HepG2 (cell line): ENCODE data around the gene RFFL. TPM values are rescaled to one million over a fixed set of nuclear protein-coding genes. Genes with fewer than 3 reads are reported as not detected.
A peak's percentile ranks its signal among the peaks of the same experiment; 100 is the strongest.

Experiments used
- BCL3 ChIP-seq: sonication (generic); formaldehyde crosslinking; IDR thresholded peaks from 2 replicates; pipeline ENCODE4 v1.5.1; 2020; ENCODE audit warnings: mild to moderate bottlenecking, missing genetic modification reagents, moderate library complexity
- GPN1 ChIP-seq: sonication (generic); formaldehyde crosslinking; IDR thresholded peaks from 2 replicates; pipeline ENCODE4 v1.5.1; 2020; ENCODE audit warnings: missing genetic modification reagents, borderline replicate concordance
- IRX3 ChIP-seq: sonication (generic); formaldehyde crosslinking; IDR thresholded peaks from 2 replicates; pipeline ENCODE4 v1.8.1; 2023; ENCODE audit warnings: mild to moderate bottlenecking, low read depth, missing genetic modification reagents, borderline replicate concordance
- JUNB ChIP-seq: sonication (generic); formaldehyde crosslinking; IDR thresholded peaks from 2 replicates; pipeline ENCODE4 v1.8.0; 2022; ENCODE audit warnings: missing genetic modification reagents, mild to moderate bottlenecking, borderline replicate concordance
- MEF2D ChIP-seq: sonication (generic); formaldehyde crosslinking; IDR thresholded peaks from 2 replicates; pipeline ENCODE4 v1.5.1; 2020; ENCODE audit warnings: mild to moderate bottlenecking, missing genetic modification reagents
- MIXL1 ChIP-seq: IDR thresholded peaks from 2 replicates; pipeline ENCODE4 v1.6.1; 2016
- MTF2 ChIP-seq: sonication (generic); formaldehyde crosslinking; IDR thresholded peaks from 2 replicates; pipeline ENCODE4 v1.5.0; 2020; ENCODE audit warnings: missing genetic modification reagents, borderline replicate concordance
- RBM22 ChIP-seq: fragments of 200-400 bp; formaldehyde crosslinking; optimal IDR thresholded peaks from 2 replicates; pipeline ENCODE3; 2017; ENCODE audit warnings: mild to moderate bottlenecking, low read length, moderate library complexity
- RORA ChIP-seq: sonication (generic); formaldehyde crosslinking; IDR thresholded peaks from 2 replicates; pipeline ENCODE4 v1.5.0; 2020; ENCODE audit warnings: mild to moderate bottlenecking, missing genetic modification reagents, moderate library complexity
- SPEN ChIP-seq: sonication (generic); formaldehyde crosslinking; IDR thresholded peaks from 2 replicates; pipeline ENCODE4 v1.5.1; 2020; ENCODE audit warnings: low read depth, mild to moderate bottlenecking, missing genetic modification reagents
- SRSF9 ChIP-seq: fragments of 200-400 bp; formaldehyde crosslinking; IDR thresholded peaks from 2 replicates; pipeline ENCODE4 v1.6.1; 2018; ENCODE audit warnings: borderline replicate concordance, mild to moderate bottlenecking, low read depth, low read length; ENCODE audit not compliant: insufficient read depth, poor library complexity, severe bottlenecking
- ZFP36L1 ChIP-seq: sonication (generic); formaldehyde crosslinking; IDR thresholded peaks from 2 replicates; pipeline ENCODE4 v1.8.0; 2022; ENCODE audit warnings: mild to moderate bottlenecking, missing genetic modification reagents, moderate library complexity
- ZIK1 ChIP-seq: sonication (generic); formaldehyde crosslinking; IDR thresholded peaks from 2 replicates; pipeline ENCODE4 v1.5.0; 2020; ENCODE audit warnings: mild to moderate bottlenecking, low read depth, missing genetic modification reagents, borderline replicate concordance
- ZNF121 ChIP-seq: sonication (generic); formaldehyde crosslinking; IDR thresholded peaks from 2 replicates; pipeline ENCODE4 v1.5.0; 2020; ENCODE audit warnings: mild to moderate bottlenecking, missing genetic modification reagents
- ZNF672 ChIP-seq: sonication (generic); formaldehyde crosslinking; IDR thresholded peaks from 2 replicates; pipeline ENCODE4 v1.8.1; 2022; ENCODE audit warnings: missing genetic modification reagents
- ZNF704 ChIP-seq: sonication (generic); formaldehyde crosslinking; IDR thresholded peaks from 2 replicates; pipeline ENCODE4 v1.8.1; 2023; ENCODE audit warnings: mild to moderate bottlenecking, inconsistent platforms, moderate library complexity, missing genetic modification reagents, borderline replicate concordance
- ZNF782 ChIP-seq: sonication (generic); formaldehyde crosslinking; IDR thresholded peaks from 2 replicates; pipeline ENCODE4 v1.4.0; 2020; ENCODE audit warnings: missing genetic modification reagents, mild to moderate bottlenecking, borderline replicate concordance
- ZNF83 ChIP-seq: sonication (generic); formaldehyde crosslinking; IDR thresholded peaks from 2 replicates; pipeline ENCODE4 v1.4.0; 2020; ENCODE audit warnings: missing genetic modification reagents, mild to moderate bottlenecking, borderline replicate concordance
- polyA plus RNA-seq, 8 experiments: library from polyadenylated mRNA; depleted of rRNA in 3 of 8; stranded (reverse) in 7 of 8; unstranded in 1 of 8; fragments of >200 nt; fragmentation: Illumina TruSeq in 4 of 8; extraction: Trizol in 4 of 8; gene quantifications; 2 replicates each; pipeline versions ENCODE4 v1.2.1 to v1.2.3, GENCODE V29; 2011 to 2016; ENCODE audit warnings: low read depth in 4 of 8, missing spikeins in 1 of 8, mixed read lengths in 1 of 8; ENCODE audit not compliant: insufficient read depth in 1 of 8
- total RNA-seq, 5 experiments: library from RNA; depleted of rRNA; stranded (reverse); fragments of >200 nt; fragmentation: Illumina TruSeq; extraction: Trizol; gene quantifications; 2 replicates each; pipeline ENCODE4 v1.2.3, GENCODE V29; 2016; ENCODE audit warnings: low read depth in 1 of 5
- TF ChIP-seq, protein P1 (sequence below): sonication (generic); formaldehyde crosslinking; IDR thresholded peaks from 2 replicates; pipeline ENCODE4 v1.4.0; 2020; ENCODE audit warnings: missing genetic modification reagents, borderline replicate concordance
- TF ChIP-seq, protein P2 (sequence below): sonication (generic); formaldehyde crosslinking; IDR thresholded peaks from 2 replicates; pipeline ENCODE4 v1.4.0; 2020; ENCODE audit warnings: missing genetic modification reagents

The RFFL gene
- total and polyA plus RNA-seq, 2 of the 13 experiments (the other 11 are each of a cell fraction or from before 2014, with no cell fraction given): 24.3 to 48.6 TPM

- TF ChIP-seq SRSF9 (no peak), ZNF672 (no peak), BCL3 (peak; percentile 71; the same call in 1 of the 2 replicates), IRX3 (0 out of 2 replicates have a peak, but pooled peaks have one; percentile 31), MIXL1 (CRISPR knock-in tag) (no peak), GPN1 (CRISPR knock-in tag) (no peak), ZNF782 (CRISPR knock-in tag) (no peak), MTF2 (no peak), SPEN (peak; percentile 9; the same call in 1 of the 2 replicates), JUNB (CRISPR knock-in tag) (no peak), RBM22 (no peak), ZFP36L1 (CRISPR knock-in tag) (0 out of 2 replicates have a peak, but pooled peaks have one; percentile 60), ZNF83 (no peak), RORA (CRISPR knock-in tag) (no peak), ZNF121 (CRISPR knock-in tag) (no peak), ZNF704 (CRISPR knock-in tag) (0 out of 2 replicates have a peak, but pooled peaks have one; percentile 31), ZIK1 (CRISPR knock-in tag) (no peak), MEF2D (CRISPR knock-in tag) (peak; percentile 52; the same call in 1 of the 2 replicates)
- TF ChIP-seq, protein P1, sequence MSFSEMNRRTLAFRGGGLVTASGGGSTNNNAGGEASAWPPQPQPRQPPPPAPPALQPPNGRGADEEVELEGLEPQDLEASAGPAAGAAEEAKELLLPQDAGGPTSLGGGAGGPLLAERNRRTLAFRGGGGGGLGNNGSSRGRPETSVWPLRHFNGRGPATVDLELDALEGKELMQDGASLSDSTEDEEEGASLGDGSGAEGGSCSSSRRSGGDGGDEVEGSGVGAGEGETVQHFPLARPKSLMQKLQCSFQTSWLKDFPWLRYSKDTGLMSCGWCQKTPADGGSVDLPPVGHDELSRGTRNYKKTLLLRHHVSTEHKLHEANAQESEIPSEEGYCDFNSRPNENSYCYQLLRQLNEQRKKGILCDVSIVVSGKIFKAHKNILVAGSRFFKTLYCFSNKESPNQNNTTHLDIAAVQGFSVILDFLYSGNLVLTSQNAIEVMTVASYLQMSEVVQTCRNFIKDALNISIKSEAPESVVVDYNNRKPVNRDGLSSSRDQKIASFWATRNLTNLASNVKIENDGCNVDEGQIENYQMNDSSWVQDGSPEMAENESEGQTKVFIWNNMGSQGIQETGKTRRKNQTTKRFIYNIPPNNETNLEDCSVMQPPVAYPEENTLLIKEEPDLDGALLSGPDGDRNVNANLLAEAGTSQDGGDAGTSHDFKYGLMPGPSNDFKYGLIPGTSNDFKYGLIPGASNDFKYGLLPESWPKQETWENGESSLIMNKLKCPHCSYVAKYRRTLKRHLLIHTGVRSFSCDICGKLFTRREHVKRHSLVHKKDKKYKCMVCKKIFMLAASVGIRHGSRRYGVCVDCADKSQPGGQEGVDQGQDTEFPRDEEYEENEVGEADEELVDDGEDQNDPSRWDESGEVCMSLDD (CRISPR knock-in tag): 0 out of 2 replicates have a peak, but pooled peaks have one; percentile 45
- TF ChIP-seq, protein P2, sequence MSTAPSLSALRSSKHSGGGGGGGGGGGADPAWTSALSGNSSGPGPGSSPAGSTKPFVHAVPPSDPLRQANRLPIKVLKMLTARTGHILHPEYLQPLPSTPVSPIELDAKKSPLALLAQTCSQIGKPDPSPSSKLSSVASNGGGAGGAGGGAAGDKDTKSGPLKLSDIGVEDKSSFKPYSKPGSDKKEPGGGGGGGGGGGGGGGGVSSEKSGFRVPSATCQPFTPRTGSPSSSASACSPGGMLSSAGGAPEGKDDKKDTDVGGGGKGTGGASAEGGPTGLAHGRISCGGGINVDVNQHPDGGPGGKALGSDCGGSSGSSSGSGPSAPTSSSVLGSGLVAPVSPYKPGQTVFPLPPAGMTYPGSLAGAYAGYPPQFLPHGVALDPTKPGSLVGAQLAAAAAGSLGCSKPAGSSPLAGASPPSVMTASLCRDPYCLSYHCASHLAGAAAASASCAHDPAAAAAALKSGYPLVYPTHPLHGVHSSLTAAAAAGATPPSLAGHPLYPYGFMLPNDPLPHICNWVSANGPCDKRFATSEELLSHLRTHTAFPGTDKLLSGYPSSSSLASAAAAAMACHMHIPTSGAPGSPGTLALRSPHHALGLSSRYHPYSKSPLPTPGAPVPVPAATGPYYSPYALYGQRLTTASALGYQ (CRISPR knock-in tag): no peak; the same call in 1 of the 2 replicates
Measured at GRCh38 chr17:34980681-34981537, 82.6 kb downstream of the RFFL start (continued).
